ENCODE data around the gene PLPP2. TPM values are rescaled to one million over a fixed set of nuclear protein-coding genes. Genes with fewer than 3 reads are reported as not detected.

Gene PLPP2
- total and polyA plus RNA-seq, 2 of the 4 experiments (the other 2 are of a cell fraction): 2.3 to 4.2 TPM

DNA sequence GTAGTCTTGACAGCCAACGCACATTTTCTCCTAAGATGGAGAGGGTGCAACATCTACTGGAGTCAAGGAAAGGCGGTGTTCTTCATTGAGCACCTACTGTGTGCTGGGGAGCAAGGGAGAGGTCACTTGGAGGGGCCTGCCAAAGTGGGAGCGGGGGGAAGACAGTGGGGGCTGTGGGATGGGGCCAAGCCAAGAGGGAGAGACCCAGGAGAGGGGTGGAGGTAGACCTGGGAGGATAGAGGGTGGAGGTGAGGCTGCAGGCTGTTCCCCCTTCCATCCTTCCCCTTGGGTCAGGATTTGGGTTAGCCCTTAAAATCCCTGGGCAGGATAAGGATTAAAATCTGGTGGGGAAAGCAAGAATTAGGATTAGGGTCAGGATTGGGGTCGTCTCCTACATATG is 1.7 kb upstream of the PLPP2 start:
- Histone ChIP-seq H3K9ac (ENCODE audit: low read depth, low read length) (no peak overlapping the region), H2AK9ac (replicated peaks; ENCODE audit: low read depth, low read length, poor library complexity) (no peak overlapping the region), H2BK20ac (ENCODE audit: low read depth, low read length) (no peak overlapping the region), H3K9me3 (ENCODE audit: control insufficient read depth, insufficient read depth, low read length) (no peaks in the 10 kb centered on the region), H3K23ac (ENCODE audit: low read depth, low read length) (no peak overlapping the region), H4K5ac (ENCODE audit: low read depth, low read length) (no peak overlapping the region), H4K91ac (ENCODE audit: insufficient read depth, low read depth, low read length) (no peak overlapping the region), H3K4me3 (ENCODE audit: insufficient read depth, low read depth, low read length) (no peak overlapping the region), H4K8ac (ENCODE audit: low read depth in 2 of 2, low read length in 2 of 2) (no peak overlapping the region), H3K4me2 (ENCODE audit: low read depth, low read length) (no peak overlapping the region), H2BK5ac (ENCODE audit: low read depth, low read length, poor library complexity, severe bottlenecking) (no peak overlapping the region), H2BK15ac (ENCODE audit: low read depth, low read length) (no peak overlapping the region), H3K27ac (ENCODE audit: insufficient read depth, low read length) (no peak overlapping the region), H3K27me3 (ENCODE audit: control insufficient read depth, insufficient read depth, low read length) (peaks cover 51% of the 10 kb centered on the region), H3K4ac (ENCODE audit: low read depth, low read length) (no peak overlapping the region), H3K9me1 (ENCODE audit: insufficient read depth, low read length) (no peaks in the 10 kb centered on the region), H3K4me1 (ENCODE audit: control insufficient read depth, insufficient read depth, low read length) (peaks cover 6% of the 10 kb centered on the region; the same call in 1 of the 2 replicates), H3K56ac (ENCODE audit: extremely low read depth, insufficient read depth, low read length) (no peak overlapping the region), H3K18ac (ENCODE audit: low read depth, low read length) (no peak overlapping the region), H3K14ac (replicated peaks; ENCODE audit: low read depth, low read length) (no peak overlapping the region), H2AK5ac (ENCODE audit: low read depth, low read length) (no peak overlapping the region), H4K20me1 (ENCODE audit: insufficient read depth, low read length) (peaks cover 8% of the 10 kb centered on the region; the same call in 1 of the 2 replicates), H3K36me3 (ENCODE audit: control insufficient read depth, insufficient read depth, low read length) (no peaks in the 10 kb centered on the region), H3K79me1 (ENCODE audit: low read depth in 1 of 2, low read length in 2 of 2) (no peaks in the 10 kb centered on the region), H2AFZ (replicated peaks; ENCODE audit: low read length, poor library complexity) (no peak overlapping the region), H2BK120ac (ENCODE audit: low read depth, low read length) (no peak overlapping the region)
- no TSS peak for BruUV-seq (replicated peaks)
- in situ Hi-C loops (cut with MboI; ENCODE audit: low sequenced_read_pairs): no loop called here
- intact Hi-C loops (cut with micrococcal nuclease): no loop called here
- no peak for DNase-seq
- TF ChIP-seq SMC3 (IDR thresholded peaks at IDR 0.05; ENCODE audit: low read depth, low read length) (no peak), BHLHE40 (IDR thresholded peaks at IDR 0.05; ENCODE audit: low read depth, low read length) (no peak), MAFK (IDR thresholded peaks at IDR 0.05; ENCODE audit: low read depth, low read length) (no peak), RCOR1 (IDR thresholded peaks at IDR 0.05; ENCODE audit: insufficient replicate concordance, low read length) (no peak), CEBPB (IDR thresholded peaks at IDR 0.05; ENCODE audit: low read depth, low read length) (no peak), RFX5 (IDR thresholded peaks at IDR 0.05; ENCODE audit: low read depth, low read length) (no peak), FOS (IDR thresholded peaks at IDR 0.05; ENCODE audit: low read depth, low read length) (no peak), MAZ (IDR thresholded peaks at IDR 0.05; ENCODE audit: borderline replicate concordance, low read depth, low read length) (no peak), POLR2A (IDR thresholded peaks at IDR 0.05; ENCODE audit: low read depth, low read length) (no peak), NFE2L2 (IDR thresholded peaks at IDR 0.05; ENCODE audit: low read depth, low read length) (no peak), CHD1 (IDR thresholded peaks at IDR 0.05; ENCODE audit: low read depth, low read length) (no peak), MXI1 (IDR thresholded peaks at IDR 0.05; ENCODE audit: borderline replicate concordance, low read depth, low read length) (no peak)
- TF ChIP-seq, protein P1, sequence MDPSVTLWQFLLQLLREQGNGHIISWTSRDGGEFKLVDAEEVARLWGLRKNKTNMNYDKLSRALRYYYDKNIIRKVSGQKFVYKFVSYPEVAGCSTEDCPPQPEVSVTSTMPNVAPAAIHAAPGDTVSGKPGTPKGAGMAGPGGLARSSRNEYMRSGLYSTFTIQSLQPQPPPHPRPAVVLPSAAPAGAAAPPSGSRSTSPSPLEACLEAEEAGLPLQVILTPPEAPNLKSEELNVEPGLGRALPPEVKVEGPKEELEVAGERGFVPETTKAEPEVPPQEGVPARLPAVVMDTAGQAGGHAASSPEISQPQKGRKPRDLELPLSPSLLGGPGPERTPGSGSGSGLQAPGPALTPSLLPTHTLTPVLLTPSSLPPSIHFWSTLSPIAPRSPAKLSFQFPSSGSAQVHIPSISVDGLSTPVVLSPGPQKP (IDR thresholded peaks at IDR 0.05; ENCODE audit: borderline replicate concordance, low read depth, low read length): no peak
- TF ChIP-seq, protein P2, sequence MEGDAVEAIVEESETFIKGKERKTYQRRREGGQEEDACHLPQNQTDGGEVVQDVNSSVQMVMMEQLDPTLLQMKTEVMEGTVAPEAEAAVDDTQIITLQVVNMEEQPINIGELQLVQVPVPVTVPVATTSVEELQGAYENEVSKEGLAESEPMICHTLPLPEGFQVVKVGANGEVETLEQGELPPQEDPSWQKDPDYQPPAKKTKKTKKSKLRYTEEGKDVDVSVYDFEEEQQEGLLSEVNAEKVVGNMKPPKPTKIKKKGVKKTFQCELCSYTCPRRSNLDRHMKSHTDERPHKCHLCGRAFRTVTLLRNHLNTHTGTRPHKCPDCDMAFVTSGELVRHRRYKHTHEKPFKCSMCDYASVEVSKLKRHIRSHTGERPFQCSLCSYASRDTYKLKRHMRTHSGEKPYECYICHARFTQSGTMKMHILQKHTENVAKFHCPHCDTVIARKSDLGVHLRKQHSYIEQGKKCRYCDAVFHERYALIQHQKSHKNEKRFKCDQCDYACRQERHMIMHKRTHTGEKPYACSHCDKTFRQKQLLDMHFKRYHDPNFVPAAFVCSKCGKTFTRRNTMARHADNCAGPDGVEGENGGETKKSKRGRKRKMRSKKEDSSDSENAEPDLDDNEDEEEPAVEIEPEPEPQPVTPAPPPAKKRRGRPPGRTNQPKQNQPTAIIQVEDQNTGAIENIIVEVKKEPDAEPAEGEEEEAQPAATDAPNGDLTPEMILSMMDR (conservative IDR thresholded peaks at IDR 0.05; ENCODE audit: low read depth, low read length): no peak
- TF ChIP-seq, protein P3, sequence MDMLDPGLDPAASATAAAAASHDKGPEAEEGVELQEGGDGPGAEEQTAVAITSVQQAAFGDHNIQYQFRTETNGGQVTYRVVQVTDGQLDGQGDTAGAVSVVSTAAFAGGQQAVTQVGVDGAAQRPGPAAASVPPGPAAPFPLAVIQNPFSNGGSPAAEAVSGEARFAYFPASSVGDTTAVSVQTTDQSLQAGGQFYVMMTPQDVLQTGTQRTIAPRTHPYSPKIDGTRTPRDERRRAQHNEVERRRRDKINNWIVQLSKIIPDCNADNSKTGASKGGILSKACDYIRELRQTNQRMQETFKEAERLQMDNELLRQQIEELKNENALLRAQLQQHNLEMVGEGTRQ (IDR thresholded peaks at IDR 0.05; ENCODE audit: low read depth, low read length): no peak
- CTCF ChIA-PET: no interaction called here
- POLR2A ChIA-PET (ENCODE audit: unreplicated experiment): no interaction called here
- WGBS, 2 experiments (ENCODE audit: extremely low coverage in 2 of 2, insufficient read length in 1 of 2): 100% methylated on average over 1 of the region's 4 CpGs; no CpG with 5 or more reads in 1 of the 2 experiments
- no peak for ATAC-seq (ENCODE audit: low read depth)
- dilution Hi-C loops (cut with HindIII; ENCODE audit: low sequenced_read_pairs, unreplicated experiment): no loop called here

Data from IMR-90 (cell line).